Smooth muscle cell of the brain vasculature (primary cell): ENCODE data around the gene PFKFB3.
"Not testable (repeated sequence)": the region's sequence is repeated elsewhere in the genome, so short reads cannot be mapped to it uniquely, and the experiment has no call there.

ENCODE experiments used
- DNase-seq: peaks from one replicate; pipeline ENCODE4 v3.0.0-alpha.2; 2012; ENCODE audit warnings: low read depth, low spot score

PFKFB3 gene

DNA sequence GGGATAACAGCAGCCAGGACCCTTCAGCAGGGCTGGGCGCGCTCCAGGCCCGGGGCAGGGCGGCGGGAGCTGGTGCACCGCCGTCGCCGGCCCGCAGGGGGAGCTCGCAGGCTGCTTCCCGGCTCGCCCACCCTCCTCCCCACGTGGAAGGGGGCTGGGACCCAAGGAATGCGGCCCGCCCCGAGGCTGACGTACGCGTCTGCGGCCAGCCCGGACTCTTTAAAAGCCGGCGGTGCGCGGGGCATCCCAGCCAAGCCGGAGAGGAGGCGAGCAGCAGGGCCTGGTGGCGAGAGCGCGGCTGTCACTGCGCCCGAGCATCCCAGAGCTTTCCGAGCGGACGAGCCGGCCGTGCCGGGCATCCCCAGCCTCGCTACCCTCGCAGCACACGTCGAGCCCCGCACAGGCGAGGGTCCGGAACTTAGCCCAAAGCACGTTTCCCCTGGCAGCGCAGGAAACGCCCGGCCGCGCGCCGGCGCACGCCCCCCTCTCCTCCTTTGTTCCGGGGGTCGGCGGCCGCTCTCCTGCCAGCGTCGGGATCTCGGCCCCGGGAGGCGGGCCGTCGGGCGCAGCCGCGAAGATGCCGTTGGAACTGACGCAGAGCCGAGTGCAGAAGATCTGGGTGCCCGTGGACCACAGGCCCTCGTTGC is at the start of gene PFKFB3:
Gene PFKFB3 (plus strand): TSS at position 249 of the 647 bp plus-strand sequence. CDS start 329 bp downstream, at position 578.
- DNase-seq: peak; percentile 87

GRCh38 chr10:6153845-6154244 is 48.9 kb upstream of the PFKFB3 start:
- no peak for DNase-seq

DNA sequence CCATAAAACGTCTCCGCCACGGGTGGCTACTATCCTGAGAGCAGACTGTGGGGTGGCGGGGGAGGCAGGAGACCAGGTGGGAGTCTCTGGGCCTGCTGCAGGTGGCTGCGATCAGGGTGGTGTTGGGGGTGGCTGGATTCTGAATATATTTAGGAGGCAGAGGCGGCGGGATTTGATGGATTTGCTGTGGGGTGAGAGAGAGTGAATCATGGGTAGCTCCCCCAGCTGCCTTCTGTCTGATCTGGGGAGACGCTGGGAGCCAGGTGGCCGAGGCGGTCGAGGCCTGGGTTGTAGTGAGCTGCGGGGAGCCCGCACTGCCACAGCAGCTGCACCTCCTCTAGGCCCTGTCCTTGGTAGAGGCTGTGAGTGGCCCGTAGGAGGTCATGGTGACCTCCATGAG is 48.2 kb upstream of the PFKFB3 start:
- no peak for DNase-seq

- DNase-seq: no peak
Observed at GRCh38 chr10:6158276-6158675, 44.5 kb upstream of the PFKFB3 start.

DNA sequence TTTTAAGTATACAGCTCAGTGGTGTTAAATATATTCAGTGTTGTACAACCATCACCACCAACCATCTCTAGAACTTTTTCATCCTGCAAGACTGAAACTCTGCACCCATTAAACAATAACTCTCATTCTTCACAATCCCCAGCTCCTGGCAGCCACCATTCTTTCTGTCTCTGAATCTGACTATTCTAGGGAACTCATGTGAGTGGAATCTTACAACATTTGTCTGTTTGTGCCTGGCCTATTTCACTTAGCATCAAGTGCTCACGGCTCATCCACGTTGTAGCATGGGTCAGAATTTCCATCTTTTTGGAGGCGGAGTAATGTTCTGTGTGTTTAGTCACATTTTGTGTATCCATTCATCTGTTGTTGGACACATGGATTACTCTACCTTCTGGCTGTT is 40.8 kb upstream of the PFKFB3 start:
- DNase-seq: no peak

DNA sequence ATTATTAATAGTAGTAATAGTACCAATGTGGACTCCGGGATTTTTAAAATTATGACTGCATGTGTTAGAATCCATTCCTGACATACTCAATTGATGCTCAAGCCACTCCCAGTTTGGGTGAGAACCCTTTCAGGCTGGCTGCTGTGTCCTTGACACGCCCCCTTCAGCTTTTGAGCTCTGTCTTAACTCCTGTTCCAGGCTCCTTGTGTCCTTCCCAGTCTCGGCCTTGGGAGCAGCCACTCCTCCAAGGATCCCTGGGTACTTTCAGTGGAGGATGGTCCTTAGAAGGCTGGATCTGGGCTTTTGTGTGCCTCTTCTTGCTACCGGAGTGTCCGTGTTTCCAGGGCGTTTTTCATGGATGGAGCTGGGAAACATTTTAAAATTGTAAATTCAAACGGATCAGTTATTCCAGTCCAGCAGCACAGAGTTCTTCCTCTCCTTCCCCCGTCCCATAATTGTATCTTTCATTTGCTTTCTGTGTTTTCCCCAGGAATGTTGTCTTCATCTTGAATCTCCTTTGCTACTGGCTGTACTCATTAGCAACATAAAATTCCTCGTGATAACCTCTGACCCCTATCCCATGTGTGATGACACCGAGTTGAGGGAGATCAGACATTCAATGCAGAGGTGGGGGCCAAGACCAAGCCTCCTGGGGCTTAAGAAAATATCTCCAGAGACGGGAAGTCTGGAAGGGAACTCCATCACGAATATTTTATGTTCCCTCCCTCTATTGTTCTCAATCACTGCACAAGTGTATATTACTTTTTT is 40.0 kb upstream of the PFKFB3 start:
- DNase-seq: no peak

- DNase-seq: peak; percentile 44
Observed at GRCh38 chr10:6163364-6164270, 39.1 kb upstream of the PFKFB3 start.

- no peak for DNase-seq
Observed at GRCh38 chr10:6164271-6165095, 38.2 kb upstream of the PFKFB3 start.

DNA sequence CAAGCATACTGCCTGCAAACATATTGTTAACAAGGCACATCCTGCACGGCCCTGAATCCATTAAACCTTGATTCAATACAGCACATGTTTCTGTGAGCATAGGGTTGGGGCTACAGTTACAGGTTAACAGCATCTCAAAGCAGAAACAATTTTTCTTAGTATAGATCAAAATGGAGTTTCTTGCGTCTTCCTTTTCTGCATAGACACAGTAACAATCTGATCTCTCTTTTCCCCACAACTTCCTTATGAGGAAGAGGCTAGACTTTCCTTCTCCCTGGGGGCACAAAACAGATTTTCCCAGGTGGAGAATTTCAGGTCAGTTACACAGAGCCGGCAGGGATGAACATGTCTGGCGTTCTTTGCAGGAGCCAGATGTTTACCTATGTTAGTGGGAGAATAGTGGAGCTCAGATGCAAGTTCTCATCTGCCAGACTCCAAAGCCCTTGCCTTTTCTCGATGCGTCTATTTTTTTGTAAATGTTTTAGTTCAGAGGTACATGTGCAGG is 37.5 kb upstream of the PFKFB3 start:
- no peak for DNase-seq

GRCh38 chr10:6165933-6166332 is 36.8 kb upstream of the PFKFB3 start:
- DNase-seq: not testable (repeated sequence)

DNA sequence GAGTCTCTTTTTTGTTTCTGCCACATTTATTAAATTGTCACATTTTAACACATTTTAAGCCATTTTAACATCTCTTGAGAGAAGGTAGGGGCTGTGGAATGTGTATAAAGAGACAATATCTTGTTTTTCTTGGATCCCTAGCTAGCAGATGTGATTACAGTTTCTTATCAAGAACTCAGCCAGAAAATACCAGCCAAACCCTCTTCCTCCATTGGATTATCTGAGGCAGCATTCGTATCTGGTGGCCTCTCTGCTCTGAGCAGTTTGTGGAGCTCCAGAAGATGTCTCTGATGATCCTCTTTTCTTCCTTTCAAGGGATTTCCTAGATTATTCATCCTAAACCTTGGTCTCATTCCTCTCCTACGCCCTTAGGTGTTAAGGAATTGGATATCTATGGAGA is 35.3 kb upstream of the PFKFB3 start:
- no peak for DNase-seq

DNA sequence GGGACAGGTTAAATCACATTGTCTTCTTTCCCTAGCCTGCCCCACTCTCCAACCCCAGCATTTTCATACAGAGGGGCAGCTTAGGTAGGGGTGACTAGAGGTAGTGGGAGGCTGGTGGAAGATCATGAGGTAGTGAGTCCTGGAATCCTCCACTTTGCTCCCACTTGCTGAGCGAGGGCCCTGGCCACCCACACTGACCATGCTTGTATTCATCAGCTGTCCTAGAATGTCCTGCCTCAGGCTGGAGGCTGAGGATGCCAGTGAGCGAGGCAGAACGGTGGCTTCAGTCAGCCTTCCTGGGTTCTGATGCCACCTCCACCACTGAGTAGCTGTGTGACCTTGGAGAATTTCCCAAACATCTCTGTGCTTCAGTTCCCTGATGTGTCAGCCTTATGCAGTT is 34.6 kb upstream of the PFKFB3 start:
- no peak for DNase-seq

DNA sequence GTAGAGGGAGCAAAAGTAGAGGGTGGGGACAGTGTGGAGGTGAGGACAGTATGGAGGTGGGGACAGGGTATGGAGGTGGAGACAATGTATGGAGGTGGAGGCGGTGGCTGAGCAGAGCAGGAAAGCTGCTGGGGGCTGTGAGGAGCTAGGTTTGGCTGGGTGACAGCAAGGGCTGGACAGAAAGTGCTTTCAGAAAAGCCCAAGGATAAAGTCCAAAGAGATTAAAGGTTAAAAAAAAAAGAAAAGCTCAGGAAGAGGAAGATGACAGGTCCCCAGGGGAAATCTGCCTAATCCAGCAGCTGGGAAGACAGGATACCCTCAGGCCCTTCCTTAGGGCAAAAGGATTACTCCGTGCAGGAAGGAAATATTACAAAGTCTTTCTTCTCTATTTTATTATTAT is 32.1 kb upstream of the PFKFB3 start:
- no peak for DNase-seq

DNA sequence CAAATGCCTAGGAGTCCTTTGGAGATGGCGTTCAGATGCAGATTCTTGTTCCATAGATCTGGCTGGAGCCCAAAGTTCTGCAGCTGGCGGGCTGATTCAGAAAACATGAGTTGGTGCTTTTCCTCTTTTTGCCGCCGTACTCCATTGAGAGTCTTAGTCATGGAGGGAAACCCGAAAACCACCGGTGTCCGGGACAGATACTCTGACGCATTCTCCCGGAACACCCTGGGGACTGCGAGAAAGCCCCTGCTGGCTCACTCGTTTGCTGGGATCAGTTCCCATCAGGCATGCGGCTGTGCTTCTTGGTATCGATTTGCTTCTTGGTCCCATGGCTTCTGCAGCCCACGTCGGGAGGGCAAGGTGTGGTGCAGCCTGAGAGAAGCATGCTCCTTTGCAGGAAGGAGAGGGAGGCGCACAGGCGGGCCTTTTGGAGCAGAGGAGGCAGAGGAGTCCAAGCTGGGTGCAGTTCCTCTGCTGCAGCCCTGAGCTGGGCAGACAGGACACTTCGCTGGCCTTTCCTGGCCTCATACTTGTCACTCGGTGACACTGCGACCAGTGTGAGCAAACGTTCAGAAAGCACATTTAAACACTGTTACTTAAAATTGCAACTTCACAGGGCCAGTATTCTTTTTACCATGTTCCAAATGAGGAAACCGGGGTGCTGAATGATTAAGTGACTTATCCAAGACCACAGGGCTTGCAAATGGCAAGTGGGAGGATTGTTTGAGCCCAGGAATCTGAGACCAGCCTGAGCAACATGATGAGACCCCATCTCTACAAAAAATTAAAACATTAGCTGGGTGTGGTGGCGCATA is 30.6 kb upstream of the PFKFB3 start:
- DNase-seq: peak; percentile 67

- DNase-seq: no peak
Observed at GRCh38 chr10:6173203-6173602, 29.5 kb upstream of the PFKFB3 start.

- DNase-seq: no peak
Observed at GRCh38 chr10:6174201-6174874, 28.4 kb upstream of the PFKFB3 start.

- DNase-seq: no peak
Observed at GRCh38 chr10:6175329-6176055, 27.2 kb upstream of the PFKFB3 start.

DNA sequence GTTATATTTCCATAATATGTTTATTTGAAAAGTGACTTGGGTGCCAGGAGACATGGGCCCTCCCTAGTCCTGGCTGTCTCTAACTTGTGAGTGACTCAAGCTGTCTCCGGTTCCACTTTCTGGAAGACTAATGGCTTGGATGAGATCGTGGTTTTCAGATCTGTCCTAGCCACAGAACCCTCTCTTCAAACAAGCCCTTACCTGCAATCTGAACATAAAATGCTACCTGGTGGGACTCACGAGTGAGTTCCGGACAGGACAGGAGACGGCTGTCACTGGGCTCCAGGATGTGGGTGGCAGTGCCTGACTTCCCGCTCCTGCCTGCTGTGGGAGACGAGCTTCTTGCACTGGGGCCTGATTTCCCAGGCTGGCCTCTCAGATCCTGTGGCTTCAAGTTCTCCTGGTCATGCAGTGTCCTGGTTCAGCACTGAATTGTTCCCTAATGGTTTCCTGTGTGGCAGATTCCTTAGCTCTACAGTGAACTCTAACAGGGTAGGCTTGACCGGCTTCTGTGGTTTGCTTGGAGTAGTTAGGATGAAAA is 26.0 kb upstream of the PFKFB3 start:
- DNase-seq: no peak

- DNase-seq: no peak
Observed at GRCh38 chr10:6177880-6178281, 24.9 kb upstream of the PFKFB3 start.
